ENCODE results near the gene AR.

Gene AR

GRCh38 chrX:67564475-67564874, 20.7 kb downstream of the AR start:
- no peak for DNase-seq

- no peak for DNase-seq
Measured at GRCh38 chrX:67568769-67569168, 24.9 kb downstream of the AR start.

GRCh38 chrX:67570839-67571238, 27.0 kb downstream of the AR start:
- DNase-seq = no peak

- no peak for DNase-seq
Measured at GRCh38 chrX:67574696-67575095, 30.9 kb downstream of the AR start.

GRCh38 chrX:67582436-67582835, 38.6 kb downstream of the AR start:
- DNase-seq = no peak

GRCh38 chrX:67583171-67583570, 39.4 kb downstream of the AR start:
- DNase-seq = no peak

- DNase-seq = no peak
Measured at GRCh38 chrX:67585401-67585800, 41.6 kb downstream of the AR start.

- no peak for DNase-seq
Measured at GRCh38 chrX:67587946-67588624, 44.3 kb downstream of the AR start.

GRCh38 chrX:67596839-67597790, 53.3 kb downstream of the AR start:
- no peak for DNase-seq

GRCh38 chrX:67599532-67599931, 55.7 kb downstream of the AR start:
- no peak for DNase-seq

GRCh38 chrX:67601771-67602170, 58.0 kb downstream of the AR start:
- DNase-seq = no peak

GRCh38 chrX:67604979-67605703, 61.3 kb downstream of the AR start:
- no peak for DNase-seq

GRCh38 chrX:67607466-67607865, 63.6 kb downstream of the AR start:
- DNase-seq = no peak

GRCh38 chrX:67610282-67610681, 66.5 kb downstream of the AR start:
- no peak for DNase-seq

GRCh38 chrX:67612231-67612630, 68.4 kb downstream of the AR start:
- DNase-seq = no peak

- no peak for DNase-seq
Measured at GRCh38 chrX:67613366-67613765, 69.5 kb downstream of the AR start.

- DNase-seq = no peak
Measured at GRCh38 chrX:67613996-67614395, 70.2 kb downstream of the AR start.

GRCh38 chrX:67614423-67614822, 70.6 kb downstream of the AR start:
- no peak for DNase-seq

- DNase-seq = no peak
Measured at GRCh38 chrX:67619253-67619652, 75.4 kb downstream of the AR start.

- no peak for DNase-seq
Measured at GRCh38 chrX:67622053-67622585, 78.3 kb downstream of the AR start.

- no peak for DNase-seq
Measured at GRCh38 chrX:67624325-67624724, 80.5 kb downstream of the AR start.

- no peak for DNase-seq
Measured at GRCh38 chrX:67635424-67635823, 91.6 kb downstream of the AR start.

GRCh38 chrX:67636532-67636931, 92.7 kb downstream of the AR start:
- no peak for DNase-seq
